SK-N-SH (cell line): ENCODE results near the gene SOD1.

ENCODE experiments used
- CHD2 ChIP-seq: fragments of 150-350 bp; IDR thresholded peaks from 2 replicates; pipeline ENCODE4 v1.6.1; 2018; ENCODE audit warnings: low read length; ENCODE audit not compliant: partially characterized antibody
- CTCF ChIP-seq: fragments of 200-600 bp; sonication (generic); IDR thresholded peaks from 2 replicates; pipeline ENCODE4 v1.6.1; 2017; ENCODE audit warnings: antibody characterized with exemption, mild to moderate bottlenecking, moderate library complexity
- EP300 ChIP-seq, 2 experiments: IDR thresholded peaks; 2 replicates each; pipeline versions ENCODE4 v1.4.0 to v1.6.1; 2012; ENCODE audit warnings: borderline replicate concordance in 1 of 2, low read depth in 1 of 2, low read length in 1 of 2
- IRF3 ChIP-seq: fragments of 150-350 bp; IDR thresholded peaks from 2 replicates; pipeline ENCODE4 v1.6.1; 2016; ENCODE audit warnings: mild to moderate bottlenecking, low read depth, low read length
- SMC3 ChIP-seq: IDR thresholded peaks from 2 replicates; pipeline ENCODE4 v1.6.1; 2012; ENCODE audit warnings: low read depth, low read length, improper control_type of control experiment
- TAF1 ChIP-seq: IDR thresholded peaks from 2 replicates; pipeline ENCODE4 v1.6.1; 2012; ENCODE audit warnings: low read depth, mild to moderate bottlenecking, low read length, moderate library complexity, borderline replicate concordance
- USF2 ChIP-seq: fragments of 150-350 bp; IDR thresholded peaks from 2 replicates; pipeline ENCODE4 v1.6.1; 2017; ENCODE audit warnings: antibody characterized with exemption, low read length, low read depth, borderline replicate concordance

- TF ChIP-seq SMC3 = no peak
- TF ChIP-seq CTCF = no peak
- TF ChIP-seq IRF3 = no peak
- no peak for TF ChIP-seq TAF1
- no peak for TF ChIP-seq EP300 (IDR thresholded peaks at IDR 0.05; ENCODE audit: borderline replicate concordance in 1 of 2, low read depth in 1 of 2, low read length in 1 of 2)
- no peak for TF ChIP-seq CHD2
- TF ChIP-seq USF2 = no peak
These were observed 47.1 kb downstream of the SOD1 start for GRCh38 chr21:31706562-31706961.
